RKO (cell line): ENCODE results near the gene PHTF2.
A peak's percentile ranks its signal among the peaks of the same experiment; 100 is the strongest.

ENCODE experiments used
- DNase-seq: peaks from one replicate; pipeline ENCODE4 v3.0.0-alpha.2; 2016; ENCODE audit warnings: low spot score

The PHTF2 gene

DNA sequence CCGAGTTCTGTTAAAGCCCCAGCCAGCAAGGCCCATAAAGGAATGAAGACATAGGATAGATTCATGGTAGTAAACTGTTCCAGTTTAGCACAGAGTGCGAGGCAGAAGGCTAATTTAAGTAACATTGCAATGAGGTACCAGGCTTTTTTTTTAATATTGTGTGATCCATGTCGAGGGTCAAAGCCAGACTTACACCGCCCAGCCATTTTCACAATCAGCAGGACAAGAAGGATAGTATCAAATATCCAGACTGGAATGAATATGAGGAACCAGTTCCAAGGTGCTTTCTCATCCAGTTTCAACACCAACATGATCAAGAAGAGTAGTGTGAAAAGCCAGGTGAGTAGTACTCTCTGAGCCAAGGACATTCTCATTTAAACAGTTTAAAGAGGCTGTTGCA, 4.6 kb upstream of the PHTF2 start:
- DNase-seq = no peak

DNA sequence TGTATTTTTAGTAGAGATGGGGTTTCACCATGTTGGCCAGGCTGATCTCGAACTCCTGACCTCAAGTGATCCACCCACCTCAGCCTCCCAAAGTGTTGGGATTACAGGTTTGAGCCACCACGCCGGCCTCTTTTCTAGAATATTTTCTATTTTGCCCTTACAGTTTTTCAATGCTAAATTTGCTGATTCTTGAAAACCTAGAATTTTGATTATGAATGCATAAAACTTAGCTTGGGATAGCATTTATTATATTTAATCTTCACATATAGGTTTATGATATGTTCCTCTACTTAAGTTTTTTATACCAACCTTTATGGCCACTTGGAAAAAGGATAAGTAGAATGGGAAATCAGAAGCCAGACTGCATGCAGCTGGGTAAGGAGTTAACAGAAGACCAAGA, 2.5 kb upstream of the PHTF2 start:
- no peak for DNase-seq

GRCh38 chr7:77796960-77797359, 1.6 kb upstream of the PHTF2 start:
- no peak for DNase-seq

DNA sequence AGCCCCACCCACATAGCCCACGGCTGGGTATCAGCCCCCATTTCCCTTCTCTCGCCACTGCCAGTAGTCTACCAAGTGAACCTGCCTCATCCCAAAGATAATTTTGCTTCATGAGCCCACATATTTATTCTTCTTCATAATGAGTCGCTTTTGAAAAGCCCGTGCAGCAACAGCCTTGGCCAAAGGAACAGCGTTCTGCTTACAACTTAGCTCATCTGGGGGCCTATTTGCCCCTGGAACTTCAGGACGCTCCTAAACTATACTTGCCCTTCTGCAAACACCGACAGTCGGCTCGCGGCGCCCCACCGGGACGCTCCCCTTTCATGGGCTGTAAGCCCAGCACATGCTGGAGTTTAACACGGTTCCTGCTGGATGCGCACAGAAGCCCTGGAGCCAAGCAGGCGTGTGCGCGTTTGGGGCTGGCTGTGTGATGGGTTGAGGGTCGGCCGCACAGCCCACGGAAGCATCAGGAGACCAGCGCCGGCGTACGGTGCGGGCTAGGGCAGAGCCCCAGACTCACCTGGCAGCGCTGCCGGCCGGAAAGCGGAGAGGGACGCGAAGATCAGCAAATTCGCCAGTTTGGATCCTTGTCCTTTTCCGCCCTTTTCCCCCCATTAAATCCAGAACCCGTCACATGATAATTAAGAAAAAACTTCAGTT, 709 bp upstream of the PHTF2 start:
- peak; percentile 47 for DNase-seq

DNA sequence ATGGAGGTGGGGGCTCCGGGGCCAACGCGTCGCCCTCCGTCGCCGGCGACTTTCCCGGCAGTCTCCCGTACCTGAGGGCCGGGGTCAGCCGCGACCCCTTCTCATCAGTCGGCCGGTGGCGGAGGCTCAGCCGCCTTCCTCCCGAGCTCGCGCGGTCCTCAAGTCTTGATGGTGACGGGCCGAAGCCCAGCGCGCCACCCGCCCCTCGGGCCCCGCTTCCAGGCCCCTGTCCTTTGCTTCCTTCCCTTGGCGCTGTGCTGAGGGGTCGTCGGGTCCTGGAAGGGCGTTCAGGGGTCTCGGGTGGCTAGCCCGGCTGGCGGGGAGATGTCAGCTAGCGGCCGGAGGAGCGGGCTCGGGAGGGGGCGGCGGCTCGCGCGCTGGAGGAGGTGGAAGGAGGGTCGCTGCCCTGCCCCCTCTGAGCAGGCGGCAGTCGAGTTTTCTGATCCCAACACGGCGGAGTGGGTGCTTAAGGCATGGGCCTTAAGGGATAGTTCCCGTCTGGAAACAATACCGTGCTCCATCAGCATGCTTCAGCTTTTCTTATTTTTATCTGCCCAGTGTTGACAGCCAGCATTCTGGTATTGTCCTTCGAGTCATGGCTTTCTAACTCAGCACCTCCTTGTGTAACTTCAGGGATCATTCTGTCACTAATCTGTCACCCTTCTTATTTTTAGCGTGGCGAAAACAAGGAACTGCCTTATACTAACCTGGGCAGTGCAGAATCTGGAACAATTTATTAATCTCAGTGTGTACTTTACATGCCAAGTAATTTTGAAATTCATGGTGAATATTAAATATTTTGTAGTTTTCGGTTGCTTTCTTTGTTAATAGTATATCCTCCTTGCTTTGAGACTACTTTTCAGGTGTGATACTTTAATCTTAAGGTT, 748 bp downstream of the PHTF2 start:
- peak; percentile 74 for DNase-seq

- no peak for DNase-seq
Measured at GRCh38 chr7:77800158-77800557, 1.6 kb downstream of the PHTF2 start.

- DNase-seq = no peak
Measured at GRCh38 chr7:77800730-77801129, 2.2 kb downstream of the PHTF2 start.

- no peak for DNase-seq
Measured at GRCh38 chr7:77802557-77803405, 4.2 kb downstream of the PHTF2 start.

DNA sequence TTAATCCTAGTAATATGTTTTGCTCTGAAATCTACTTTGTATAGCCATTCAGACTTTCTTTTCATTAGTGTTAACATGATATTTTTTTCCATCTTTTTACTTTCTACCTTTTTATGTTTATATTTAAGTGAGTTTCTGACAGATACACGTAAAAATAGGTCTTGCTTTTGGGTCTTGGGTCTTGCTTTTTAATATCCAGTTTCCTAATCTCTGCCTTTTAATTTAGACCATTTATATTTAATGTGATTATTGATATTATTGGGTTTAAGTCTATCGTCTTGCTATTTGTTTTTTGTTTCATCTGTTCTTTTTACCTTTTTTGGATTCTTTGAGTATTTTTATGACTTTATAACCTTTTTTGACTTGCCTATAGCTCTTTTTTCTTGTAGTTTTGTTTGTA, 7.9 kb downstream of the PHTF2 start:
- DNase-seq = no peak

DNA sequence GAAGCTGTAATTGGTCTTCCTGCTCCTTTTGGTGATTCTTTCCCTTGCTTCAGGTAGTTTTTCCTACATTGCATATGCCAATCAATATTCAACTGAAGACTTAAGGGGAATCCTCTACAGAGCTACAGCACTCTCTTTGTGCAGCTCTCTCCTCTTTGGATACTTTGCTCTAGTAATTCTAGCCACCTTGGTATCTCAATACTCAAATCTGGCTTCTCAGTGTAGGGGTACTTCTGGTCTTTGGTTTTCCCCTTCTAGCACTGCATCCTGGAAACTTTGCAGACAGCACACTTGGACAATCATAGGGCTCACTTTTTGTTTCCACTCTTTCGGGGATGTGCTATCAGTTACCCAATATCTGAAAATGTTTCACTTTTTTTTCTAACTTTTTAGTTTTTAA, 9.9 kb downstream of the PHTF2 start:
- DNase-seq = no peak

- DNase-seq = no peak
Measured at GRCh38 chr7:77811516-77812289, 13.1 kb downstream of the PHTF2 start.

- DNase-seq = peak; percentile 73
Measured at GRCh38 chr7:77812290-77812685, 13.7 kb downstream of the PHTF2 start.

DNA sequence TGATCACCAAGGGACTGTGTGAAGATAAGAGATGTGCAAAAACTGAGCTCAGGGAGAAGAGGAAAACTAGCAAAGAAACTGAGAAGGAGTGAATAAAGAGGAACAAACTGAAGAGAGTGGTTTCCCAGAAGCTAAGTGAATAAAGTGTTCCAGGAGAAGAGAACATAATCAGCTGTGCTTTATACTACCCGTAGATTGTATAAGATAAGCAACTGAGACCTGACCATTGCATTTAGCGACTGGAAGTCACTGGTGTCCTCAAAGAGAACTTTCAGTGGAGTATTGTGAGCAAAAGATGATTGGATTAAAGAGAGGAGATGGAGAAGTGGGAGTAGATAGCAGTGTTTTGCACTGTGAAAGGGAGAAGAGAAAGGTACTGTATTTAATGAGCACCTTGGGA, 14.6 kb downstream of the PHTF2 start:
- no peak for DNase-seq

DNA sequence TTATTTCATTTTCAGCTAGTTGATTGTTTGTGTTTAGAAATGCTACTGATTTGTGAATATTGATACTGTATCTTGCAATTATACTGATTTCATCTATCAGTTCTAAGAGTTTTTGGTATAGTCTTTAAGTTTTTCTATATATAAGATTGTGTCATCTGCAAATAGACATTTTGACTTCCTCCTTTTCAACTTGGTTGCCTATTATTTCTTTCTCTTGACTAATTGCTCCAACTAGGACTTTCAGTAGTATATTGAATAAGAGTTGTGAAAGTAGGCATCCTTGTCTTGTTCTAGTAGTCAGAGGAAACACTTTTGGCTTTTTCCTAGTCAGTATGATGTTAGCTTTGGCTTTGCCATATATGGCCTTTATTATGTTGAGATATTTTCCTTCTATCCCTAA, 20.4 kb downstream of the PHTF2 start:
- DNase-seq = no peak

DNA sequence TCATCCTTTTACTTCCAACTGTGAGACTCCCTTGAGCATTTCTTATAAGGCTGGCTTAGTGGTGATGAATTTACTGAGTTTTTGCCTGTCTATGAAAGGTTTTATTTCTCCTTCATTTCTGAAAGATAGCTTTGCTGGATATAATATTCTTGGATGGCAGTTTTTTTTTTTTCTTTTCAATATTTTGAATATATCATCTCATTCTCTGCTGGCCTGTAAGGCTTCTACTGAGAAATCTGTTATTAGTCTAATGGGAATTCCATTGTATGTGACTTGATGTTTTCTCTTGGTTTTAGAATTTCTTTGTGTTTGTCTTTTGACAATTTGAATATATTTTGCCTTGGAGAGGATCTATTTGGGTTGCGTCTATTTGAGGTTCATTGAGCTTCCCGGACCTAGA, 22.4 kb downstream of the PHTF2 start:
- no peak for DNase-seq

GRCh38 chr7:77822269-77822668, 23.7 kb downstream of the PHTF2 start:
- DNase-seq = no peak

DNA sequence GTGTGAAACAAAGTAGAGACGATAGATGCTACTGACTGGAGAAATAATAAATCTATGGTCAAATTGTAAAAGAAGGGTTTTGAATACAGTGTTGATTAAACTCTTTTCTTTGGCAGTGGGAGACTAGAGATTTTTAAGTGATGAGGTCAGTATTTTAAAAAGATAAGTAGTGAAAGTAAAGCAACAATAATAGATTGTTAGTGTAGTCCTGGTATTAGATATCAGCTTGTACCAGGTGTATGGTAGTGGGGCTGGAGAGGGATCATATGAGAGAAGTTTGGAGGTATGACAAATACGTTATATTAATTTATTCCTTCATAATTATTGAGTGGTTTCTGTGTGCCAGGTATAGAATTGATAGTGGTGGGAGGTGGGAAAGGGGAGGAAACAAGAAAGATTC, 25.2 kb downstream of the PHTF2 start:
- DNase-seq = no peak

- no peak for DNase-seq
Measured at GRCh38 chr7:77824636-77825035, 26.1 kb downstream of the PHTF2 start.

- DNase-seq = no peak
Measured at GRCh38 chr7:77825131-77825530, 26.6 kb downstream of the PHTF2 start.

GRCh38 chr7:77826300-77826699, 27.7 kb downstream of the PHTF2 start:
- no peak for DNase-seq

DNA sequence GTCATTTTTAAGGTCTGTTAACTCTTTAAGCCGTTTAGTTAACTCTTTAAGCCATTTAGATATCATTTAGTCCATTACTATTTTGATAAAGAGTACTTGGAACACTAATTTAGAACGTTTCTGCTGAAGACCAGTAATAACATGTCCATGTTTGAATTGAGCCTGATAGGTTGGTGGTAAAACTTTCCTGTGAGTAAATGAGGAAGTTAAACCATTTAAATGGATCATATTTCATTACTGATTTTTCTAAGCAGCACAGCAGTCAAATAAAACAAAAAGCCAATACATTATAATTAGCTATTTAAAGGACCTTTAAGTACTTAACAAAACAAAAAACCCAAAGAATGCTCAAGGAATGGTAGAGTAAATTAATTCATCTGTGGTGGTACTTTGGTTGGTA, 29.4 kb downstream of the PHTF2 start:
- DNase-seq = no peak
